Nephron (organoid): Measurements from ENCODE around the gene BAZ1A.

ENCODE experiments used
- H3K27ac Mint-ChIP-seq, 3 experiments: 2 replicates each; pipeline ENCODE4 v1.8.0; 2020; ENCODE audit warnings: mixed read lengths in 3 of 3, mild to moderate bottlenecking in 2 of 3, moderate library complexity in 1 of 3
- H3K27me3 Mint-ChIP-seq: 2 replicates; pipeline ENCODE4 v1.8.0; 2021; ENCODE audit warnings: low read depth, mild to moderate bottlenecking, moderate library complexity, mixed read lengths
- H3K36me3 Mint-ChIP-seq: 2 replicates; pipeline ENCODE4 v1.8.0; 2020; ENCODE audit warnings: low read depth, mixed read lengths
- H3K4me1 Mint-ChIP-seq: 2 replicates; pipeline ENCODE4 v1.8.0; 2020; ENCODE audit warnings: mixed read lengths
- H3K4me3 Mint-ChIP-seq, 3 experiments: 2 replicates each; pipeline ENCODE4 v1.8.0; 2020; ENCODE audit warnings: mild to moderate bottlenecking in 3 of 3, mixed read lengths in 3 of 3, moderate library complexity in 2 of 3
- H3K9me3 Mint-ChIP-seq: 2 replicates; pipeline ENCODE4 v1.8.0; 2020; ENCODE audit warnings: mixed read lengths
- TF ChIP-seq, protein P1 (sequence below), 3 experiments: fragments of 200-600 bp; sonication (generic); IDR thresholded peaks; one replicate each; pipeline ENCODE4 v1.5.0; 2021; ENCODE audit warnings: antibody characterized with exemption in 3 of 3; ENCODE audit not compliant: unreplicated experiment in 3 of 3

Gene BAZ1A, protein sequence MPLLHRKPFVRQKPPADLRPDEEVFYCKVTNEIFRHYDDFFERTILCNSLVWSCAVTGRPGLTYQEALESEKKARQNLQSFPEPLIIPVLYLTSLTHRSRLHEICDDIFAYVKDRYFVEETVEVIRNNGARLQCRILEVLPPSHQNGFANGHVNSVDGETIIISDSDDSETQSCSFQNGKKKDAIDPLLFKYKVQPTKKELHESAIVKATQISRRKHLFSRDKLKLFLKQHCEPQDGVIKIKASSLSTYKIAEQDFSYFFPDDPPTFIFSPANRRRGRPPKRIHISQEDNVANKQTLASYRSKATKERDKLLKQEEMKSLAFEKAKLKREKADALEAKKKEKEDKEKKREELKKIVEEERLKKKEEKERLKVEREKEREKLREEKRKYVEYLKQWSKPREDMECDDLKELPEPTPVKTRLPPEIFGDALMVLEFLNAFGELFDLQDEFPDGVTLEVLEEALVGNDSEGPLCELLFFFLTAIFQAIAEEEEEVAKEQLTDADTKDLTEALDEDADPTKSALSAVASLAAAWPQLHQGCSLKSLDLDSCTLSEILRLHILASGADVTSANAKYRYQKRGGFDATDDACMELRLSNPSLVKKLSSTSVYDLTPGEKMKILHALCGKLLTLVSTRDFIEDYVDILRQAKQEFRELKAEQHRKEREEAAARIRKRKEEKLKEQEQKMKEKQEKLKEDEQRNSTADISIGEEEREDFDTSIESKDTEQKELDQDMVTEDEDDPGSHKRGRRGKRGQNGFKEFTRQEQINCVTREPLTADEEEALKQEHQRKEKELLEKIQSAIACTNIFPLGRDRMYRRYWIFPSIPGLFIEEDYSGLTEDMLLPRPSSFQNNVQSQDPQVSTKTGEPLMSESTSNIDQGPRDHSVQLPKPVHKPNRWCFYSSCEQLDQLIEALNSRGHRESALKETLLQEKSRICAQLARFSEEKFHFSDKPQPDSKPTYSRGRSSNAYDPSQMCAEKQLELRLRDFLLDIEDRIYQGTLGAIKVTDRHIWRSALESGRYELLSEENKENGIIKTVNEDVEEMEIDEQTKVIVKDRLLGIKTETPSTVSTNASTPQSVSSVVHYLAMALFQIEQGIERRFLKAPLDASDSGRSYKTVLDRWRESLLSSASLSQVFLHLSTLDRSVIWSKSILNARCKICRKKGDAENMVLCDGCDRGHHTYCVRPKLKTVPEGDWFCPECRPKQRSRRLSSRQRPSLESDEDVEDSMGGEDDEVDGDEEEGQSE (N-terminal part only)

DNA sequence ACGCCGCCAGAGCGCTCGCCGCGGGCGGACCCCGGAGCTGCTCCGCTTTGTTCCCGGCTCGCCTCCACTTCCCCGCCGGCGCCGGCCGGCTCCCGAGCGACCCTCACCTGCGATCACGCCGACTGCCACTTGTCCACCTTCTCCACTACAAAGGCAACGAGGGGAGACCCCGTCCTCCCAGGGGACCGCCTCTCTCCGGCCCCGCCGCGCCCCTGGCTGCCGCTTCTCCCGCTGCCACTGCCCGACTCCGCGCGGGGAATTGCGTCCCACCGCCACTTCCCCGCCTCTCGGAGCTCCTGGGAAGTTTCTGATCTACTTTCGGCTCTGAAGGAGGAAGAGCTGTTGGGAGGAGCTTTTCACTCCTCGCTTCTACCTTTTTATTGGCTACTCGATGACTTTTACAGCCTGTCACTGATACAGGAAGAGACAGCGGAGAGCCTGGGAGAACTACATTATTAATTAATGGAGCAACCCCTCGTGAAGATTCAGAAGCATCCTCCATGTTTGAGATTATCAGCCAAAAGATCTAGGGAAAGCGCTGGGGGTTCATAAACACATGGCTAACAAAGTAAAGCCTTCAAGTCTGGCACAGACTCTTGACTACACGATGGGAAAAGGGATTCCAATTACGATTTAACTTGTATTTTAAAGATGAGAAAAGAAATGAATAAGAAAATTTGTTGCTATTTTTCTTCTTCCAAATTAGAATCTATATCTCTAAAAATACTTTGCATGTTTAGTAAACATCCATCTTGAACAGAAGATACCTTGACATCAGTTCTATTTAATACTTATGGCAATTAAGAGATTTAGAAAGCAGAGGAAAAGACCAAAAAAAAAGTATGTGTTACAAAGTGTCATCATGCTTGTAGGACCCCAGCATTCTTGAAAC, at the start of gene BAZ1A:
BAZ1A (minus strand) TSS at position 330 of the 892 bp plus-strand sequence. CDS start 756 bp downstream, outside the sequence.
- Mint-ChIP-seq H3K4me1 (peaks cover 28% of the 10 kb centered on the region), H3K27ac (peak within 1 kb of the TSS; percentile 96 to 98 (median 98)), H3K9me3 (no peaks in the 10 kb centered on the region), H3K36me3 (no peaks in the 10 kb centered on the region), H3K27me3 (no peaks in the 10 kb centered on the region), H3K4me3 (peak within 1 kb of the TSS; percentile 97 to 99 (median 97))
- TF ChIP-seq, protein P1, sequence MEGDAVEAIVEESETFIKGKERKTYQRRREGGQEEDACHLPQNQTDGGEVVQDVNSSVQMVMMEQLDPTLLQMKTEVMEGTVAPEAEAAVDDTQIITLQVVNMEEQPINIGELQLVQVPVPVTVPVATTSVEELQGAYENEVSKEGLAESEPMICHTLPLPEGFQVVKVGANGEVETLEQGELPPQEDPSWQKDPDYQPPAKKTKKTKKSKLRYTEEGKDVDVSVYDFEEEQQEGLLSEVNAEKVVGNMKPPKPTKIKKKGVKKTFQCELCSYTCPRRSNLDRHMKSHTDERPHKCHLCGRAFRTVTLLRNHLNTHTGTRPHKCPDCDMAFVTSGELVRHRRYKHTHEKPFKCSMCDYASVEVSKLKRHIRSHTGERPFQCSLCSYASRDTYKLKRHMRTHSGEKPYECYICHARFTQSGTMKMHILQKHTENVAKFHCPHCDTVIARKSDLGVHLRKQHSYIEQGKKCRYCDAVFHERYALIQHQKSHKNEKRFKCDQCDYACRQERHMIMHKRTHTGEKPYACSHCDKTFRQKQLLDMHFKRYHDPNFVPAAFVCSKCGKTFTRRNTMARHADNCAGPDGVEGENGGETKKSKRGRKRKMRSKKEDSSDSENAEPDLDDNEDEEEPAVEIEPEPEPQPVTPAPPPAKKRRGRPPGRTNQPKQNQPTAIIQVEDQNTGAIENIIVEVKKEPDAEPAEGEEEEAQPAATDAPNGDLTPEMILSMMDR (IDR thresholded peaks at IDR 0.05; ENCODE audit: unreplicated experiment in 3 of 3), result no peak

DNA sequence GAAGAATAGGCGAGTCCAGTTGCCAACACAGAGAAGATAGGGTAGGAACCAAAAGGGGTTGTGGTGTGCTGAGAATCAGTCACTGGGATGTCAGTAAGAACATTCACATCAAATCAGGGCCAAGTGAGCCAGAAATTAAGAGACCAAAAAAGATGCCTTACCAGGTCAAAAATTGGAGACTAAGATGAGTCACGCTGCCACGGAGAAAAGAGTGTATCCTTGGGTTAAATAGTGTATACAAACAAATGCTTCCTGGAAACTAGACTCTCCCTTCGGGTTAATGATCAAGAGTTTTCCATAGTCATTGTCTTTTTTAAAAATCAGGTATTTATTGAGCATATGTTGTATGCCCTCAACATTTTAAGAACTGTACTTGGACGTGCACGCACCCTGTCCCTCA, 45.2 kb upstream of the BAZ1A start:
- no peaks in the 10 kb centered on the region for H3K27me3 Mint-ChIP-seq
- peaks cover 5% of the 10 kb centered on the region for H3K36me3 Mint-ChIP-seq
- H3K9me3 Mint-ChIP-seq, result peaks cover 6% of the 10 kb centered on the region
- TF ChIP-seq, protein P1 (IDR thresholded peaks at IDR 0.05; ENCODE audit: unreplicated experiment in 3 of 3), result no peak
- H3K27ac Mint-ChIP-seq, result no peak overlapping the region
- no peak overlapping the region for H3K4me3 Mint-ChIP-seq
- H3K4me1 Mint-ChIP-seq, result no peaks in the 10 kb centered on the region

DNA sequence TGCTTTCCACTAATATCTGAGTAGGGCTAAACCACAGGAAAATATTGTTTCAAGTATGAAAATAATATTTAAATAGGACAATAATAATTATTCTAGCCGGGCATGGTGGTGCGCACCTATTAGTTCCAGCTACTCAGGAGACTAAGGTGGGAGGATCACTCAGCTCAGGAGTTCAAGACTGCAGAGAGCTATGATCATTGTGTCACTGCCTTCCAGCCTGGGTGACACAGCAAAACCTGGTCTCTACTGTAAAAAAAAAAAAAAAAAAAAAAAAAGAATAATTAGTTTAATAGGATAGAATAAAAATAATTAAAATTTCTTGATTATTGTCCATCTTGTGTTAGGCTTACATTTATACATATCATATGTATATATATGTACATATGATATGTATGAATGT, 38.5 kb upstream of the BAZ1A start:
- TF ChIP-seq, protein P1 (IDR thresholded peaks at IDR 0.05; ENCODE audit: unreplicated experiment in 3 of 3), result no peak
- no peaks in the 10 kb centered on the region for H3K36me3 Mint-ChIP-seq
- no peaks in the 10 kb centered on the region for H3K4me1 Mint-ChIP-seq
- no peak overlapping the region for H3K4me3 Mint-ChIP-seq
- no peak overlapping the region for H3K27ac Mint-ChIP-seq
- no peaks in the 10 kb centered on the region for H3K9me3 Mint-ChIP-seq
- no peaks in the 10 kb centered on the region for H3K27me3 Mint-ChIP-seq

DNA sequence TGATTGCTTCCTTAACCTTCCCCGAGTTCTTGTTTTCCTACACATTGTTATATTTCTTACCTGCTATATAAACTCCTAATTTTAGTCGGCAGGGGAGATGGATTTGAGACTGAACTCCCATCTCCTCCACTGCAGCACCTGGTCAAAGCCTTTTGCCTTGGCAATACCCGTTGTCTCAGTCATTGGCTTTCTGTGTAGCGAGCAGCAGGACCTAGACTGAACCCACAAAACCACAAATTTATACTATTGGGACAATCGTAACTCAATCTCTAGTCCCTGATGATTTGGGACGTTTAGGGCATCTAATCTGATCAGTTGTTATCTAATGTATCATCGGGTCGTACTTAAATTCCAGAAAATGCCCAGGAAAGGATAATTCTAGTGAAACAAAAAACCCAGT, 37.8 kb upstream of the BAZ1A start:
- H3K27me3 Mint-ChIP-seq, result no peaks in the 10 kb centered on the region
- no peaks in the 10 kb centered on the region for H3K9me3 Mint-ChIP-seq
- no peaks in the 10 kb centered on the region for H3K36me3 Mint-ChIP-seq
- H3K4me3 Mint-ChIP-seq, result no peak overlapping the region
- H3K4me1 Mint-ChIP-seq, result no peaks in the 10 kb centered on the region
- no peak overlapping the region for H3K27ac Mint-ChIP-seq
- TF ChIP-seq, protein P1 (IDR thresholded peaks at IDR 0.05; ENCODE audit: unreplicated experiment in 3 of 3), result no peak

DNA sequence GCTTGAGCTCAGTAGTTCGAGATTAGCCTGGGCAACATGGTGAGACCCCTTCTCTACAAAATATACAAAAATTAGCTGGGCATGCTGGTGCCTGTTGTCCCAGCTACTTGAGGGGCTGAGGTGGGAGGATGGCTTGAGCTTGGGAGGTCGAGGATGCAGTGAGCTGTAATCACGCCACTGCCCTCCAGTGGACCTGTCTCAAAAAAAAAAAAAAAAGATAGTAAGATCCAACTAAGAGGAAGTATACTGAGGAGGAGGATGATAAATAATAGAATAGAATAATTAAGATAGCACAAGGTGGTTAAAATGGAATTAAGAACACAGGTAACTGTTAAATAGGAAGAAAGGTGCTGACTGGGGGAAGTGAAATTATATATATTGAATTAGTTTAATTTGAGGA, 37.0 kb upstream of the BAZ1A start:
- TF ChIP-seq, protein P1 (IDR thresholded peaks at IDR 0.05; ENCODE audit: unreplicated experiment in 3 of 3), result no peak
- Mint-ChIP-seq H3K4me1 (no peaks in the 10 kb centered on the region), H3K27ac (no peak overlapping the region), H3K27me3 (no peaks in the 10 kb centered on the region), H3K36me3 (no peaks in the 10 kb centered on the region), H3K9me3 (no peaks in the 10 kb centered on the region), H3K4me3 (no peak overlapping the region)
